Diencephalon (tissue), 1 donor: ENCODE results near the gene SLC39A1. TPM values are rescaled to one million over a fixed set of nuclear protein-coding genes. Genes with fewer than 3 reads are reported as not detected.

ENCODE experiments used
- small RNA-seq: library from RNA; depleted of rRNA; stranded (forward); fragments of <200 nt; gene quantifications from one replicate; pipeline ENCODE3, GENCODE V24; 2014
- total RNA-seq: library from RNA; depleted of rRNA; stranded (reverse); fragments of >200 nt; gene quantifications from one replicate; pipeline ENCODE4 v1.2.3, GENCODE V29; 2014

The SLC39A1 gene, protein sequence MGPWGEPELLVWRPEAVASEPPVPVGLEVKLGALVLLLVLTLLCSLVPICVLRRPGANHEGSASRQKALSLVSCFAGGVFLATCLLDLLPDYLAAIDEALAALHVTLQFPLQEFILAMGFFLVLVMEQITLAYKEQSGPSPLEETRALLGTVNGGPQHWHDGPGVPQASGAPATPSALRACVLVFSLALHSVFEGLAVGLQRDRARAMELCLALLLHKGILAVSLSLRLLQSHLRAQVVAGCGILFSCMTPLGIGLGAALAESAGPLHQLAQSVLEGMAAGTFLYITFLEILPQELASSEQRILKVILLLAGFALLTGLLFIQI
- total RNA-seq = 25.1 TPM

DNA sequence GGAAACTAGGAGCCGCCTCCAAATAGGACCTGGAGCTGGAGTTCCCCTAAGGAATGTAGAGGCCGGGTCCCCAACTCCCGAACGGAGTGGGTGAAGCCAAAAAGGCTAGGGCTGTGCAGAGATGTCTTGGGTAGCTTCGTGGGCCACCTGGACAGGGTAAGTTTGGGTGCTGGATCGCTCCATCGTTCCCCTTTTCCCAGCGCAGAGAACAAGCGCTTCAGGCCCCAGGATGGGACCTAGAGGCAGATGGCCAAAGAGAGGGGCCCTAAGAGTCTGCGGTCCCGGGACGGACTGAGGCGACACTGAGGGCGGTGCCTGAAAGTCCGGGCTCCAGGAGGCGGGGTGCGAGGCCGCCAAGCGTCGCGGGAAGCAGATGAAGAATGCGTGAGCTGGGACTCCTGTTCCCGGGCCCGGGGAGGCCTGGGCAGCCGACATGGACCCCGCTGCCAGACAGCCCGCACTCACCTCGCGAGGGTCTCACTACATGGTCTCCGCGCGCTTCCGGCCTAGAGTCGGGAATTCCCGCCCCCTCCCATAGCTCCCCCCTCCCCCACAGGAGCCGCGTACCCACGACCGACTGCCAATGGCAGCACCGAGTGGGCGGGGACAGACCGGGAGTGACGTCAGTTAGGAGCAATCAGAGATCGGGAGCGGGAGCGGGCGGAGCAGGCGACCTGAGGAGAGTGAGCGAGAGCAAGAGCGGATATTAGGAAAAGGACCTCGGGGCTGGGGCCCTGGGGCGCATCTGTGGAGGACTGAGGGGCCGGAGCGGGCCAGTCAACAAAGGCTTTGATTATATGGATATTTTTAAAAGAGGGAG lies at the start of gene SLC39A1:
TSS of gene SLC39A1 (minus strand) at position 508 of the 820 bp plus-strand sequence. CDS start 822 bp downstream, outside the sequence.

DNA sequence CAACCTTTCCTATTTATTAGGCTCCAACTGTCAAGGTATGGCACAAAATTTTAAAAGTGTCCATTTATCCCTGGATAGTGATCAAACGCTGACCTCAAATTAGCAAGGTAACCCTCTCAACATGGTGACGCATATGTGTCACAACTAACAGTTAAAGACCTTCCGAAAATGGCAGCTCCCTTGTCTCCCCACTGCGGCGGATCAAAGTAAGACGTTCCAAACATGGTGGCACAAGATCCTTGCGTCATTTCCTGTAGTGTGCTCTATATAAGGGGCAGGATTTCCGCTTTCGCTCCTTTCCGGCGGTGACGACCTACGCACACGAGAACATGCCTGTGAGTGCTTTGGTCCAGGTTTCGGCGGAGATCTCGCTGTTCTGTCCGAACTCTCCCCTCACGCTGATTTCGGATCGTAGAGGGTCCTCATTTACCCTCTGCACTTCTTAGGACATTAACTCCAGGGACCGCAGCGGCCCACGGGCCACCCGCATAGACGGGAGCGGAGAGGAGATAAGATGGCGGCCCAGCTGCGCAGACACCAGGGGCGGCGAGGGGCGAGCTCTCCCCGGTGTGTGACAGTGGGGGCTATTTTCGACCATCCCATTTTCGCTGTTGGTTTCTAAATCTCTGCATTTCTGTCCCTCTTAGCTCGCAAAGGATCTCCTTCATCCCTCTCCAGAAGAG lies 27.3 kb upstream of the SLC39A1 start, which contains the start of gene RPS27:
TSS of gene RPS27 (plus strand) at position 295 of the 683 bp plus-strand sequence. CDS start at position 330, 35 bp downstream.

DNA sequence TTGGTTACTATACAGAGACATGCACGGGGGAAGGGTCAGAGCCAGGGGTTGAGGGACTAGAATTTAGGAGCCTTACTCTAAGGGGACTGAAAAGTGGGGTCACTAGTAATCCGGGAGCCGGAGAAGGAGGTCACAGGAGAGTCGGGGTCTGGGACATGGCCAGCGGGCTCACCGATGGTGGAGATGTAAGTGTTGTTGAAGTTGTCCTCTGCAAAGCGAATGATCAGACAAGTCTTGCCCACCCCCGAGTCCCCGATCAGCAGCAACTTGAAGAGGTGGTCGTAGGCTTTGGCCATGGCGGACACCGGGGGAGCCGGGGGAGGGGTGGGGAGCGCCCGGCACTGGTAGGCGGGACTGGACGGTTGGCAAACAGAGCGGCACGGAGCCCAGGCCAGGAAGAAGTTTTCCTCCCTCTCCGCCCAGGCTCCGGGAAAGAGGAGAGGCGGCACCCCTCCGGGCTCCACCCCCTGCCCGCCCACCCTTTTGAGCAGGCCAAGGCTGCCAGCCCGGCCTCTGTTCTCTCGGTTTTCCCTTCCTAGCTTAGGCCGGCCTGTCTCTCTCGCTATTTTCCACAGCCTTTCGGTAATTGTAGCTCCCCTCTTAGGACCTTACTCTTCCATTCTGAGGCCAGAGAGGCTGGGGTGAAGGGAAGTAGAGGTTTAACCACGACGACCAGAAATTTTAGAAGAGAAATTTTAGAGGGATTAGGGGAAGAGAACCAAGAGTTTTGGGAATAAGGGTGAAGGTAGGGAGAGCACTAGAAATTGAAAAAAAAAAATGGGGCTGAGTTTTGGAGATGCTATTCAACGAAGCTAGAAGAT lies 22.8 kb upstream of the SLC39A1 start, which contains the start of gene RAB13:
TSS of gene RAB13 (minus strand) at position 399 of the 821 bp plus-strand sequence. CDS start at position 296, 103 bp downstream.

GRCh38 chr1:153977250-153978240 lies 14.2 kb upstream of the SLC39A1 start, which contains the start of gene JTB:
TSS of gene JTB (minus strand) at chr1:153977674. CDS start at chr1:153977252, 422 bp downstream.

GRCh38 chr1:153967107-153967999 lies 4.0 kb upstream of the SLC39A1 start, which contains the start of gene CREB3L4:
TSS of gene CREB3L4 (plus strand) at chr1:153967902. CDS start at chr1:153968526, 624 bp downstream.

DNA sequence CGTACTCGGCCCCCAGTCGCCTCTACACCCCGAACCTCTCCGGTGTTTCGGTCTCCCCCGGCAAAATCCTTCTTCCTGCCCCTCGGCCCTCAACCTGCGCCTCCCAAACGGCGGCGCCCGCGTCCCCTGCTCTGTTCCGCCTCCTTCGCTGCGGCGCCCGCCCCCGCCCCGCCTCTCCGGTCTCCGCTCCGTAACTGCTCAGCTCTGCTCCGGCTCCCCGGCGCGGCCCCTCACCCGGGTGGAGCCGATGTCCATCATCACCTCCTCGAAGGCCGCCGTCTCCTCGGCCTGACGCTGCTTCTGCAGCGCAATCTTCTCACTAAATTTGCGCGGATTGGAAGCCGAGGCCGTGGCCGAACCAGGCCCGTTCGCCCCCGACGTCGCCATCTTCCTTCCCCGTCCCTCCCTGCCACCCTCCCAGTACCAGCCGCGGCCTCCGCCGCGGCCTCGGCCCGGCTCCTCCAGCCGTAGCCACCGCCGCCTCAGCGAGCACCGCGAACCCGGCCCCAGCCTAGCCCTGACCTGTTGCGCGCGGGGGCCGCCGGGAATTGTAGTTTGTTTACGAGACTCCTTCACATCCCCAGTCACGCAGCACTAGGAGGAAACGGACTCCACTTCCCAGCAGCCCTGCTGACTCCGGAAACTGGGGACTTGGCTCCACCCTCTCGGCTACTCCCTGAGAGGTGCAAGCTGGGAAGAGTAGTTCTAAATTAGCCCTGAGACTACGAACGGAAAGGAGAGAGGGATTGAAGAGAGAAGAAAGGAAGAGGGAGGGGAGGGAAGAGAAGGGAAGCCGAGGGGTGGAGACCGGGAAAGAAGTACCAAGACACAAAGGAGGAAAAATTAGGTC lies 5.0 kb downstream of the SLC39A1 start, which contains the start of gene CRTC2:
TSS of gene CRTC2 (minus strand) at position 502 of the 850 bp plus-strand sequence. CDS start at position 387, 115 bp downstream.

GRCh38 chr1:153946622-153947241 lies 16.6 kb downstream of the SLC39A1 start, which contains the start of gene DENND4B:
TSS of gene DENND4B (minus strand) at chr1:153946718. CDS start at chr1:153944374, 2,344 bp downstream.

GRCh38 chr1:153922972-153923925 lies 40.1 kb downstream of the SLC39A1 start, which contains the start of gene GATAD2B:
TSS of gene GATAD2B (minus strand) at chr1:153922972. CDS start at chr1:153828347, 94,625 bp downstream.

Small RNAs within 50 kb of the gene (small RNA-seq; reads per million reads assigned to genes)
- not detected for gene MIR6737

Other genes with a start within 250 kb of the SLC39A1 start
- gene INTS3, start 235.5 kb downstream of the SLC39A1 start, total RNA-seq = 47.5 TPM
- 15.9 TPM for gene SLC27A3, start 188.1 kb downstream of the SLC39A1 start, total RNA-seq
- 18.0 TPM for gene GATAD2B, start 40.6 kb downstream of the SLC39A1 start, total RNA-seq
- 24.9 TPM for gene DENND4B, start 16.8 kb downstream of the SLC39A1 start, total RNA-seq
- 2.1 TPM for gene CRTC2, start 4.9 kb downstream of the SLC39A1 start, total RNA-seq
- 6.9 TPM for gene CREB3L4, start 4.4 kb upstream of the SLC39A1 start, total RNA-seq
- gene JTB, start 14.1 kb upstream of the SLC39A1 start, total RNA-seq = 47.1 TPM
- gene RAB13, start 22.8 kb upstream of the SLC39A1 start, total RNA-seq = 9.7 TPM
- gene RPS27, start 27.2 kb upstream of the SLC39A1 start, total RNA-seq = 1,449 TPM
- 0.23 TPM for gene NUP210L, start 191.5 kb upstream of the SLC39A1 start, total RNA-seq
- gene TPM3, start 228.6 kb upstream of the SLC39A1 start, total RNA-seq = 223 TPM
- gene CFAP141, start 242.8 kb upstream of the SLC39A1 start, total RNA-seq = not detected